OCI-LY1 (cell line): ENCODE data around the gene SPSB1.

ENCODE experiments used
- H2AFZ ChIP-seq: fragments of 200-600 bp; sonication (generic), shearing (Covaris generic); 2 replicates; pipeline ENCODE4 v1.6.0; 2014; ENCODE audit warnings: antibody characterized with exemption, mild to moderate bottlenecking, low read length
- H3F3A ChIP-seq: fragments of 200-600 bp; sonication (generic), shearing (Covaris generic); 2 replicates; pipeline ENCODE4 v1.6.0; 2014; ENCODE audit warnings: mild to moderate bottlenecking, antibody characterized with exemption, low read length, moderate library complexity; ENCODE audit not compliant: insufficient read depth
- H3K27ac ChIP-seq: fragments of 200-600 bp; sonication (generic); 2 replicates; pipeline ENCODE4 v1.5.1; 2014; ENCODE audit warnings: low read length, mixed run types, mild to moderate bottlenecking, low read depth; ENCODE audit not compliant: poor library complexity, severe bottlenecking
- H3K27me3 ChIP-seq: fragments of 200-600 bp; sonication (generic); 2 replicates; pipeline ENCODE4 v1.6.0; 2014; ENCODE audit warnings: antibody characterized with exemption, mild to moderate bottlenecking, low read length, moderate library complexity; ENCODE audit not compliant: insufficient read depth
- H3K36me3 ChIP-seq: fragments of 200-600 bp; sonication (generic); 2 replicates; pipeline ENCODE4 v1.6.1; 2014; ENCODE audit warnings: mild to moderate bottlenecking, antibody characterized with exemption, low read length, moderate library complexity, mixed read lengths; ENCODE audit not compliant: insufficient read depth
- H3K4me1 ChIP-seq: fragments of 200-600 bp; sonication (generic); 2 replicates; pipeline ENCODE4 v1.5.1; 2014; ENCODE audit warnings: mild to moderate bottlenecking, low read length, moderate library complexity; ENCODE audit not compliant: insufficient read depth, severe bottlenecking
- H3K4me2 ChIP-seq: fragments of 200-600 bp; sonication (generic), shearing (Covaris generic); 2 replicates; pipeline ENCODE4 v1.6.1; 2014; ENCODE audit warnings: low read length
- H3K4me3 ChIP-seq: fragments of 200-600 bp; sonication (generic); 2 replicates; pipeline ENCODE4 v1.5.1; 2014; ENCODE audit warnings: low read length, low read depth, mild to moderate bottlenecking, mixed read lengths; ENCODE audit not compliant: poor library complexity, severe bottlenecking
- H3K79me2 ChIP-seq: fragments of 200-600 bp; shearing (Covaris generic); 2 replicates; pipeline ENCODE4 v1.6.1; 2016; ENCODE audit warnings: mixed run types, low read length, mixed read lengths; ENCODE audit not compliant: insufficient read depth
- H3K9ac ChIP-seq: fragments of 200-600 bp; sonication (generic), shearing (Covaris generic); 2 replicates; pipeline ENCODE4 v1.6.1; 2014; ENCODE audit warnings: mild to moderate bottlenecking, low read length, mixed read lengths
- H3K9me2 ChIP-seq: fragments of 200-600 bp; sonication (generic), shearing (Covaris generic); 2 replicates; pipeline ENCODE4 v1.6.1; 2014; ENCODE audit warnings: low read depth, mild to moderate bottlenecking, low read length, mixed read lengths
- H3K9me3 ChIP-seq: fragments of 200-600 bp; shearing (Covaris generic); 2 replicates; pipeline ENCODE4 v1.6.1; 2014; ENCODE audit warnings: low read length, mixed read lengths
- H4K20me1 ChIP-seq: fragments of 200-600 bp; sonication (generic), shearing (Covaris generic); 2 replicates; pipeline ENCODE4 v1.6.0; 2016; ENCODE audit warnings: mild to moderate bottlenecking, low read length; ENCODE audit not compliant: insufficient read depth
- CTCF ChIP-seq: fragments of 200-600 bp; sonication (generic), shearing (Covaris generic); IDR thresholded peaks from 2 replicates; pipeline ENCODE4 v1.5.1; 2017; ENCODE audit warnings: mild to moderate bottlenecking, antibody characterized with exemption, low read length, moderate library complexity, mixed read lengths
- EZH2 ChIP-seq: fragments of 200-600 bp; sonication (generic), shearing (Covaris generic); IDR thresholded peaks from 2 replicates; pipeline ENCODE4 v1.8.0; 2017; ENCODE audit warnings: borderline replicate concordance, mixed run types, mild to moderate bottlenecking, antibody characterized with exemption, low read length, moderate library complexity, mixed read lengths

SPSB1 gene

GRCh38 chr1:9309080-9309479, 16.4 kb downstream of the SPSB1 start:
- H3K9ac ChIP-seq = no peak overlapping the region
- H3F3A ChIP-seq = no peaks in the 10 kb centered on the region
- no peak overlapping the region for H3K4me3 ChIP-seq
- no peak overlapping the region for H2AFZ ChIP-seq
- H3K9me3 ChIP-seq = no peaks in the 10 kb centered on the region
- no peak overlapping the region for H3K27ac ChIP-seq
- no peaks in the 10 kb centered on the region for H4K20me1 ChIP-seq
- H3K4me1 ChIP-seq = peaks cover 32% of the 10 kb centered on the region
- TF ChIP-seq EZH2 (no peak), CTCF (no peak)
- 0 out of 2 replicates have a peak, but pooled peaks cover 3% of the 10 kb centered on the region for H3K79me2 ChIP-seq
- no peaks in the 10 kb centered on the region for H3K36me3 ChIP-seq
- H3K27me3 ChIP-seq = no peaks in the 10 kb centered on the region; the same call in 1 of the 2 replicates
- no peaks in the 10 kb centered on the region for H3K9me2 ChIP-seq
- no peak overlapping the region; the same call in 1 of the 2 replicates for H3K4me2 ChIP-seq

- TF ChIP-seq EZH2 = no peak
- TF ChIP-seq CTCF = no peak
- H3K9me3 ChIP-seq = no peaks in the 10 kb centered on the region
- no peaks in the 10 kb centered on the region; the same call in 1 of the 2 replicates for H3K27me3 ChIP-seq
- no peak overlapping the region for H3K27ac ChIP-seq
- no peaks in the 10 kb centered on the region for H3K9me2 ChIP-seq
- peaks cover 37% of the 10 kb centered on the region for H3K4me1 ChIP-seq
- no peak overlapping the region for H3K4me2 ChIP-seq
- no peak overlapping the region for H3K4me3 ChIP-seq
- no peaks in the 10 kb centered on the region for H3K36me3 ChIP-seq
- no peaks in the 10 kb centered on the region for H3F3A ChIP-seq
- no peak overlapping the region for H2AFZ ChIP-seq
- H3K79me2 ChIP-seq = 0 out of 2 replicates have a peak, but pooled peaks cover 3% of the 10 kb centered on the region
- H4K20me1 ChIP-seq = no peaks in the 10 kb centered on the region
- H3K9ac ChIP-seq = no peak overlapping the region
These were observed 17.3 kb downstream of the SPSB1 start for GRCh38 chr1:9309991-9310390.

- no peak overlapping the region for H3K9ac ChIP-seq
- no peaks in the 10 kb centered on the region; the same call in 1 of the 2 replicates for H3K27me3 ChIP-seq
- H3F3A ChIP-seq = no peaks in the 10 kb centered on the region
- H4K20me1 ChIP-seq = no peaks in the 10 kb centered on the region
- H3K27ac ChIP-seq = no peak overlapping the region
- no peak overlapping the region for H3K4me3 ChIP-seq
- H3K9me2 ChIP-seq = no peaks in the 10 kb centered on the region
- no peaks in the 10 kb centered on the region for H3K36me3 ChIP-seq
- peaks cover 37% of the 10 kb centered on the region for H3K4me1 ChIP-seq
- H3K4me2 ChIP-seq = no peak overlapping the region
- H3K9me3 ChIP-seq = no peaks in the 10 kb centered on the region
- H3K79me2 ChIP-seq = 0 out of 2 replicates have a peak, but pooled peaks cover 3% of the 10 kb centered on the region
- no peak overlapping the region for H2AFZ ChIP-seq
- TF ChIP-seq CTCF = no peak
- no peak for TF ChIP-seq EZH2
These were observed 18.3 kb downstream of the SPSB1 start for GRCh38 chr1:9311029-9311428.
